OCI-LY7 (cell line): ENCODE data around the gene PRDM10. TPM values are rescaled to one million over a fixed set of nuclear protein-coding genes. Genes with fewer than 3 reads are reported as not detected.
"Not testable (repeated sequence)": the region's sequence is repeated elsewhere in the genome, so short reads cannot be mapped to it uniquely, and the experiment has no call there.

ENCODE experiments used
- BruUV-seq: library from RNA; stranded (reverse); fragments of 400-500 nt; replicated peaks from 2 replicates; lab custom pipeline; 2021; lab: Mats Ljungman, UMichigan
- CTCF ChIA-PET: fragments of 300-600 bp; sonication (Branson Sonifier 250); formaldehyde crosslinking; loops from one replicate; lab custom pipeline; 2022; ENCODE audit warnings: antibody characterized with exemption; ENCODE audit not compliant: unreplicated experiment; lab: Charles Lee
- POLR2A ChIA-PET: fragments of 300-600 bp; sonication (Branson Sonifier 250); formaldehyde crosslinking; loops from one replicate; lab custom pipeline; 2022; ENCODE audit warnings: antibody characterized with exemption; lab: Charles Lee
- DNase-seq: peaks from one replicate; pipeline ENCODE4 v3.0.0-alpha.2; 2015; ENCODE audit warnings: low spot score
- H2AFZ ChIP-seq: fragments of 200-600 bp; sonication (generic), shearing (Covaris generic); 2 replicates; pipeline ENCODE4 v1.6.1; 2014; ENCODE audit warnings: mild to moderate bottlenecking, antibody characterized with exemption, low read length, moderate library complexity
- H3K27ac ChIP-seq: fragments of 200-600 bp; sonication (generic); 2 replicates; pipeline ENCODE4 v1.5.1; 2014; ENCODE audit warnings: mixed run types, low read depth, mild to moderate bottlenecking, moderate library complexity, low read length, inconsistent platforms; ENCODE audit not compliant: poor library complexity, severe bottlenecking
- H3K36me3 ChIP-seq: fragments of 200-600 bp; sonication (generic); 2 replicates; pipeline ENCODE4 v1.6.1; 2014; ENCODE audit warnings: mild to moderate bottlenecking, antibody characterized with exemption, low read length, moderate library complexity, mixed read lengths; ENCODE audit not compliant: insufficient read depth
- H3K4me1 ChIP-seq: fragments of 200-600 bp; sonication (generic); 2 replicates; pipeline ENCODE4 v1.5.1; 2014; ENCODE audit warnings: mild to moderate bottlenecking, low read length; ENCODE audit not compliant: insufficient read depth, poor library complexity, severe bottlenecking
- H3K4me2 ChIP-seq: fragments of 200-600 bp; sonication (generic); 2 replicates; pipeline ENCODE4 v1.6.1; 2014; ENCODE audit warnings: mild to moderate bottlenecking, low read length
- H3K4me3 ChIP-seq: fragments of 200-600 bp; sonication (generic); 2 replicates; pipeline ENCODE4 v1.5.1; 2014; ENCODE audit warnings: mild to moderate bottlenecking, low read depth, low read length; ENCODE audit not compliant: poor library complexity, severe bottlenecking
- H3K79me2 ChIP-seq: fragments of 200-600 bp; sonication (generic); 2 replicates; pipeline ENCODE4 v1.6.1; 2016; ENCODE audit warnings: low read depth, mild to moderate bottlenecking, low read length, moderate library complexity, mixed read lengths; ENCODE audit not compliant: insufficient read depth
- H3K9me2 ChIP-seq: fragments of 200-600 bp; sonication (generic); 2 replicates; pipeline ENCODE4 v1.6.1; 2016; ENCODE audit warnings: mild to moderate bottlenecking, low read length, mixed read lengths; ENCODE audit not compliant: insufficient read depth
- H3K9me3 ChIP-seq: fragments of 200-600 bp; sonication (generic); 2 replicates; pipeline ENCODE4 v1.6.1; 2014; ENCODE audit warnings: mild to moderate bottlenecking, mixed run types, low read length, mixed read lengths
- H4K20me1 ChIP-seq: fragments of 200-600 bp; sonication (generic); 2 replicates; pipeline ENCODE4 v1.6.1; 2014; ENCODE audit warnings: mild to moderate bottlenecking, antibody characterized with exemption, low read length, moderate library complexity, mixed read lengths; ENCODE audit not compliant: insufficient read depth
- EZH2phosphoT487 ChIP-seq: fragments of 200-600 bp; sonication (generic); IDR thresholded peaks from 2 replicates; pipeline ENCODE4 v1.6.1; 2018; ENCODE audit warnings: low read depth, borderline replicate concordance, mild to moderate bottlenecking, mixed run types, antibody characterized with exemption, low read length, moderate library complexity, mixed read lengths
- intact Hi-C: fragments of 100-400 bp; cut with micrococcal nuclease; formaldehyde crosslinking; loops from one replicate; pipeline ENCODE4 v1.10.0; 2022; ENCODE audit not compliant: unreplicated experiment
- total RNA-seq, 2 experiments: library from RNA; depleted of rRNA in 1 of 2; stranded (reverse); fragments of >200 nt in 1 of 2; shearing (Covaris generic) in 1 of 2; gene quantifications; 2 replicates each; pipeline ENCODE4 v1.2.3, GENCODE V29; 2014 to 2022
- TF ChIP-seq, protein P1 (sequence below): fragments of 200-600 bp; sonication (generic); conservative IDR thresholded peaks from 2 replicates; pipeline ENCODE4 v1.5.1; 2014; ENCODE audit warnings: mild to moderate bottlenecking, antibody characterized with exemption, low read length, moderate library complexity, mixed read lengths

PRDM10 gene
- total RNA-seq, 2 experiments from 2014 or later: 29.8 to 60.6 TPM

DNA sequence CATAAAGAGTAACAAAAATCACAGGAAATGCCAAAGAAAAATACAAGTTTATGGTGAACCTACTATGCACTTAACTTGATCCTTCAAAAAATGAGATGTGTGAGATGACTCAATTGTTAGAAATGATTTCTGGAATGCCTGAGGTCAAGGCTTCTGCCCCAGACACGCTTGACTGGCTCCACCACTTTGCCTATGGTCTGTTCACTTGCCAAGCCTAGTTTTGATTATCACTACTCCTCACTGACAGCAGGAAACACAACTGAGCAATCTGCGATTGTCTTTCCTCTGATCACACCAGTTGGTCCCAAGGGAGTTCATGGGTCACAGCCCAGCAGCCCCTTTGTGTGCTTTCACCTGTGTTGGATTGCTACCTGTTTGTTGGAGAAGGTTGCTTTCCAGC lies 20.6 kb upstream of the PRDM10 start:
- Histone ChIP-seq H4K20me1 (no peaks in the 10 kb centered on the region), H2AFZ (no peak overlapping the region), H3K27ac (peak overlapping the region; percentile 76), H3K36me3 (no peaks in the 10 kb centered on the region), H3K4me3 (peak overlapping the region; percentile 49), H3K4me2 (peak overlapping the region; percentile 79), H3K79me2 (no peaks in the 10 kb centered on the region), H3K4me1 (peaks cover 75% of the 10 kb centered on the region), H3K9me3 (no peaks in the 10 kb centered on the region), H3K9me2 (no peaks in the 10 kb centered on the region)
- TF ChIP-seq, protein P1, sequence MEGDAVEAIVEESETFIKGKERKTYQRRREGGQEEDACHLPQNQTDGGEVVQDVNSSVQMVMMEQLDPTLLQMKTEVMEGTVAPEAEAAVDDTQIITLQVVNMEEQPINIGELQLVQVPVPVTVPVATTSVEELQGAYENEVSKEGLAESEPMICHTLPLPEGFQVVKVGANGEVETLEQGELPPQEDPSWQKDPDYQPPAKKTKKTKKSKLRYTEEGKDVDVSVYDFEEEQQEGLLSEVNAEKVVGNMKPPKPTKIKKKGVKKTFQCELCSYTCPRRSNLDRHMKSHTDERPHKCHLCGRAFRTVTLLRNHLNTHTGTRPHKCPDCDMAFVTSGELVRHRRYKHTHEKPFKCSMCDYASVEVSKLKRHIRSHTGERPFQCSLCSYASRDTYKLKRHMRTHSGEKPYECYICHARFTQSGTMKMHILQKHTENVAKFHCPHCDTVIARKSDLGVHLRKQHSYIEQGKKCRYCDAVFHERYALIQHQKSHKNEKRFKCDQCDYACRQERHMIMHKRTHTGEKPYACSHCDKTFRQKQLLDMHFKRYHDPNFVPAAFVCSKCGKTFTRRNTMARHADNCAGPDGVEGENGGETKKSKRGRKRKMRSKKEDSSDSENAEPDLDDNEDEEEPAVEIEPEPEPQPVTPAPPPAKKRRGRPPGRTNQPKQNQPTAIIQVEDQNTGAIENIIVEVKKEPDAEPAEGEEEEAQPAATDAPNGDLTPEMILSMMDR: no peak
- TF ChIP-seq EZH2phosphoT487: no peak
- CTCF ChIA-PET: no interaction called here
- peak; percentile 98 for DNase-seq
- no TSS peak for BruUV-seq
- POLR2A ChIA-PET: interaction anchor here (0.7 to 3.4 kb wide), 8 partner anchors 9 to 99 kb away, joined by 3 to 14 read pairs (median 6); partner anchors contain the start of gene PRDM10
- intact Hi-C loops: loop anchor here (1.0 to 5.0 kb wide), 3 partner anchors 10 to 94 kb away; partner anchors contain the start of gene APLP2

DNA sequence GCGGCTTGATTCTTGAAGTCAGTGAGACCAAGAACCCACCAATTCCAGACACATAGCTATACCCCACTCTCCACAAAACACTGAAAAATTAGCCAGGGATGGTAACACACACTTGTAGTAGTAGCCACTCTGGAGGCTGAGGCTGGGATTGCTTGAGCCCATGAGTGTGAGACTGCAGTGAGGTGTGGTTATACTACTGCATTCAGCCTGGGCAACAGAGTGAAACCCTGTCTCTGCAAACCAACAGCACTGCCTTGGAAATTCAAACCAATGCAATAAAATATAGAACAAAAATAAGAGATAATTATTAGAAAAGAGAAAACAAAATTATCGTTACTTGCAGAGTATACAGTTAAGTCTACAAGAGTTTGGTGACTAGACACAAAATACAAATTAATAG lies 20.2 kb upstream of the PRDM10 start:
- DNase-seq: peak; percentile 63
- Histone ChIP-seq H4K20me1 (no peaks in the 10 kb centered on the region), H3K36me3 (no peaks in the 10 kb centered on the region), H2AFZ (no peak overlapping the region), H3K27ac (peak overlapping the region; percentile 76), H3K4me3 (peak overlapping the region; percentile 33), H3K9me2 (no peaks in the 10 kb centered on the region), H3K9me3 (no peaks in the 10 kb centered on the region), H3K4me1 (peaks cover 75% of the 10 kb centered on the region), H3K4me2 (peak overlapping the region; percentile 79), H3K79me2 (no peaks in the 10 kb centered on the region)
- POLR2A ChIA-PET: interaction anchor here (0.7 to 3.4 kb wide), 10 partner anchors 8 to 99 kb away, joined by 3 to 14 read pairs (median 4); no protein-coding TSS in a partner anchor
- TF ChIP-seq, protein P1: no peak
- no peak for TF ChIP-seq EZH2phosphoT487
- no TSS peak for BruUV-seq
- intact Hi-C loops: loop anchor here (1.0 to 5.0 kb wide), 3 partner anchors 9 to 95 kb away; partner anchors contain the start of gene APLP2
- CTCF ChIA-PET: no interaction called here

DNA sequence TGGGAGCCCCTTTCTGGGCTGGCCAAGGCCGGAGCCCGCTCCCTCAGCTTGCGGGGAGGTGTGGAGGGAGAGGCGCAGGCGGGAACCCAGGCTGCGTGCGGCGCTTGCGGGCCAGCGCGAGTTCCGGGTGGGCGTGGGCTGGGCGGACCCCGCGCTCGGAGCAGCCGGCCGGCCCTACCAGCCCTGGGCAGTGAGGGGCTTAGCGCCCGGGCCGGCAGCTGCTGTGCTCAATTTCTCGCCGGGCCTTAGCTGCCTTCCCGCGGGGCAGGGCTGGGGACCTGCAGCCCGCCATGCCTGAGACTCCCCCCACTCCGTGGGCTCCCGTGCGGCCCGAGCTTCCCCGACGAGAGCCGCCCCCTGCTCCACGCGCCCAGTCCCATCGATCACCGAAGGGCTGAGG lies 19.0 kb upstream of the PRDM10 start:
- H3K9me2 ChIP-seq, BruUV-seq, H2AFZ ChIP-seq, H3K4me2 ChIP-seq, H3K27ac ChIP-seq, H3K4me3 ChIP-seq, H4K20me1 ChIP-seq, H3K9me3 ChIP-seq, H3K79me2 ChIP-seq, DNase-seq, CTCF ChIA-PET, H3K36me3 ChIP-seq: not testable (repeated sequence)
- H3K4me1 ChIP-seq: peaks cover 79% of the 10 kb centered on the region
- intact Hi-C loops: loop anchor here (2.0 to 5.0 kb wide), 2 partner anchors 47 to 96 kb away; partner anchors contain the start of gene APLP2
- POLR2A ChIA-PET: interaction anchor here (0.9 to 2.1 kb wide), 8 partner anchors 14 to 100 kb away, joined by 3 to 10 read pairs (median 3); partner anchors contain the start of gene PRDM10
